Trophoblast cell (in vitro differentiated cells and primary cell): ENCODE measurements around the gene PKP4.

Source experiments
- DNase-seq, 2 donors: peaks; one replicate each; pipeline ENCODE4 v3.0.0-alpha.2; 2016
- H2AFZ ChIP-seq: 2 replicates; pipeline ENCODE4 v1.6.1; 2013; ENCODE audit warnings: low read length, moderate library complexity, mild to moderate bottlenecking; ENCODE audit not compliant: insufficient read depth, poor library complexity
- H2AK5ac ChIP-seq: 2 replicates; pipeline ENCODE4 v1.6.1; 2013; ENCODE audit warnings: mild to moderate bottlenecking, low read length
- H2BK120ac ChIP-seq: 2 replicates; pipeline ENCODE4 v1.6.1; 2013; ENCODE audit warnings: low read length, mild to moderate bottlenecking, moderate library complexity; ENCODE audit not compliant: insufficient read depth, poor library complexity
- H2BK12ac ChIP-seq: 2 replicates; pipeline ENCODE4 v1.6.1; 2013; ENCODE audit warnings: mild to moderate bottlenecking, low read length, moderate library complexity
- H2BK5ac ChIP-seq: 2 replicates; pipeline ENCODE4 v1.6.1; 2013; ENCODE audit warnings: low read length, low read depth, moderate library complexity, mild to moderate bottlenecking; ENCODE audit not compliant: poor library complexity
- H3K14ac ChIP-seq: 2 replicates; pipeline ENCODE4 v1.6.1; 2013; ENCODE audit warnings: mild to moderate bottlenecking, low read length
- H3K18ac ChIP-seq: 2 replicates; pipeline ENCODE4 v1.6.1; 2013; ENCODE audit warnings: mild to moderate bottlenecking, low read length
- H3K23ac ChIP-seq: 2 replicates; pipeline ENCODE4 v1.6.1; 2013; ENCODE audit warnings: low read length
- H3K27ac ChIP-seq: 2 replicates; pipeline ENCODE4 v1.5.1; 2013; ENCODE audit warnings: low read depth, mild to moderate bottlenecking, inconsistent platforms, low read length, moderate library complexity
- H3K27me3 ChIP-seq: 2 replicates; pipeline ENCODE4 v1.6.1; 2013; ENCODE audit warnings: inconsistent platforms, mild to moderate bottlenecking, low read length, moderate library complexity; ENCODE audit not compliant: insufficient read depth
- H3K36me3 ChIP-seq, 2 experiments: 1 replicate in 1 of 2; 2 replicates in 1 of 2; pipeline ENCODE4 v1.6.1; 2013; ENCODE audit warnings: low read length in 2 of 2, mild to moderate bottlenecking in 2 of 2, moderate library complexity in 1 of 2; ENCODE audit not compliant: insufficient read depth in 2 of 2, control insufficient read depth in 1 of 2
- H3K4ac ChIP-seq: 2 replicates; pipeline ENCODE4 v1.6.1; 2013; ENCODE audit warnings: low read depth, mild to moderate bottlenecking, low read length, moderate library complexity
- H3K4me1 ChIP-seq, 2 experiments: 1 replicate in 1 of 2; 2 replicates in 1 of 2; pipeline ENCODE4 v1.6.1; 2013; ENCODE audit warnings: low read length in 2 of 2, mild to moderate bottlenecking in 2 of 2, moderate library complexity in 1 of 2; ENCODE audit not compliant: insufficient read depth in 2 of 2, control insufficient read depth in 1 of 2
- H3K4me2 ChIP-seq: 2 replicates; pipeline ENCODE4 v1.6.1; 2013; ENCODE audit warnings: inconsistent platforms, mild to moderate bottlenecking, low read length, moderate library complexity
- H3K4me3 ChIP-seq: 2 replicates; pipeline ENCODE4 v1.5.1; 2013; ENCODE audit warnings: mild to moderate bottlenecking, low read depth, low read length, inconsistent platforms
- H3K79me1 ChIP-seq: one replicate; pipeline ENCODE4 v1.6.1; 2013; ENCODE audit warnings: low read length
- H3K79me2 ChIP-seq: 2 replicates; pipeline ENCODE4 v1.6.1; 2013; ENCODE audit warnings: low read length, mild to moderate bottlenecking; ENCODE audit not compliant: control insufficient read depth, insufficient read depth, poor library complexity
- H3K9ac ChIP-seq: 2 replicates; pipeline ENCODE4 v1.6.1; 2013; ENCODE audit warnings: mild to moderate bottlenecking, low read length
- H3K9me3 ChIP-seq: 2 replicates; pipeline ENCODE4 v1.6.1; 2013; ENCODE audit warnings: low read depth, mild to moderate bottlenecking, control low read depth, inconsistent platforms, low read length; ENCODE audit not compliant: insufficient read depth
- H4K12ac ChIP-seq: 2 replicates; pipeline ENCODE4 v1.6.1; 2013; ENCODE audit warnings: low read depth, mild to moderate bottlenecking, low read length, moderate library complexity
- H4K8ac ChIP-seq: 2 replicates; pipeline ENCODE4 v1.6.1; 2013; ENCODE audit warnings: low read depth, mild to moderate bottlenecking, low read length, moderate library complexity
- H4K91ac ChIP-seq: one replicate; pipeline ENCODE4 v1.6.1; 2013; ENCODE audit warnings: low read depth, mild to moderate bottlenecking, low read length, moderate library complexity
- WGBS: extraction: QIAGEN DNeasy Blood & Tissue Kit; methylation state at CpG from one replicate; pipeline ENCODE4 v1.1.7; 2013; ENCODE audit warnings: missing lambda C conversion rate; ENCODE audit not compliant: insufficient read length, insufficient coverage; ENCODE audit errors: extremely low coverage; 5-methylcytosine and 5-hydroxymethylcytosine counted together

PKP4 gene

DNA sequence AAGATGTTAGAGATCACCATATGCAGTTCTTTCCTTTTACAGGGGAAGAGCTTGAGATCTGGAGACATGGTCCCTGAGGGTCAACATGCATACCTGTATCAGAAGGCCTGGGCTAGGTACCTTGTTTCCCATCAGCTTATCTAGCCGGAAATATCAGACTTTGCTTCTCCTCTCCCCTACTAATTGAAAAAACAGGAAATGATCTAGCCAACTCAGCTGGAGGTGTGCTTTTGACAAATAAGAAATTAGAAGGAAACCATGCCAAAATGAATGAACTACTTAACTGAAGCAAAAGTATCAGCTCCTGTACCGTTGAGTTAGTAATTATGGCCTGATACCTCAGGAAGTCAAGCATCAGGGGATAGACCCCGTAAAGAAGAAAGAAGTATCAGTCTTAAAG lies 20.4 kb downstream of the PKP4 start:
- Histone ChIP-seq H3K4me1 (peaks cover 1 to 2% of the 10 kb centered on the region in 2 experiments), H2AK5ac (no peak overlapping the region), H2BK5ac (no peak overlapping the region), H3K14ac (no peak overlapping the region), H4K12ac (no peak overlapping the region), H4K8ac (no peak overlapping the region), H3K23ac (no peak overlapping the region), H3K36me3 (no peaks in the 10 kb centered on the region), H2BK12ac (no peak overlapping the region), H3K27me3 (no peaks in the 10 kb centered on the region), H2AFZ (no peak overlapping the region), H4K91ac (no peak overlapping the region), H3K4me3 (no peak overlapping the region), H3K9me3 (no peaks in the 10 kb centered on the region), H3K27ac (no peak overlapping the region), H3K79me2 (no peaks in the 10 kb centered on the region), H3K18ac (no peak overlapping the region), H3K4me2 (no peak overlapping the region), H3K4ac (no peak overlapping the region), H3K9ac (no peak overlapping the region), H3K79me1 (peaks cover 1% of the 10 kb centered on the region), H2BK120ac (no peak overlapping the region)
- no CpG with 5 or more reads among the region's 3 CpGs for WGBS
- DNase-seq: no peak

DNA sequence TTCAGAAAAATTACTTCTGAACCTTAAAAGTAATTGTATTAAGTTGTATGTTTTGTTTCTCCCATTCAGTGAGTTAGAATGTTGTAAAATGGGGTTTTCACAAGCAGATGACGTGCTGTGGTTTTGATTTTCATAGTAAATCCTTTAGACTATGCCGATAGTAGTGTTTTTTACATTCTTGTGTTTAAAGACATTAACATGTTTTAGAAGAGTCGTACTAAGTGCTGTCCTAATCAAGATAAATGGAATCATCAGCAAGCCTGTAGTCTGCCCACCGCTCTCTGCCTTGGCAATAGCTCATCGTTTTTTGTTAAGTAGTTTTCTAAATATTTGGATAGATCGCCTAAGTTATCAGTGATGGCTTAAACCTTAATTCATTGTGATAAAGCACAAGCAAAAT lies 21.5 kb downstream of the PKP4 start:
- no CpG with 5 or more reads among the region's 6 CpGs for WGBS
- DNase-seq: no peak
- H3K27me3 ChIP-seq: no peaks in the 10 kb centered on the region

DNA sequence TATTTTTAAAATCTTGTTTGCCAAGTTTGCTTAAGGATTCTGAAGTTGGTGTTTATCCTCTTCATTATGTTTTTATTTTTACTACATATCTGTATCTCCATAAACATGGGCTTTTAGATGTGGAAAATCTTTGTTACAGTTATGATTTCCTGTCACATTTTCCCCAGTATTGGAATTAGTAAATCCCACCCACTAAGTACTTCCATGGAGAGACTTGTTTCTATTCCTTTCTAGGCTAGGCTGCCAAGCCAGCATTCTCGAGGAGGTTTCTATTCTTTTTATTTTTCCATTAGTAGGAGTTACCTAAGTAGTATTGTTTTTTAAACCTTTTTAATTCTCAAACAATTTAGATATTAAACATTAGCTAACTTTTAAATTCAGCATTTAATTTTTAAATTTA lies 22.1 kb downstream of the PKP4 start:
- Histone ChIP-seq H2BK12ac (no peak overlapping the region), H2BK120ac (no peak overlapping the region), H3K79me2 (no peaks in the 10 kb centered on the region), H2AFZ (no peak overlapping the region), H4K91ac (no peak overlapping the region), H3K4ac (no peak overlapping the region), H4K8ac (no peak overlapping the region), H2AK5ac (no peak overlapping the region), H3K14ac (no peak overlapping the region), H3K4me2 (no peak overlapping the region), H3K27ac (no peak overlapping the region), H3K79me1 (peaks cover 2% of the 10 kb centered on the region), H3K18ac (no peak overlapping the region), H3K9ac (no peak overlapping the region), H3K27me3 (no peaks in the 10 kb centered on the region), H3K23ac (no peak overlapping the region), H4K12ac (no peak overlapping the region), H3K4me1 (peaks cover 2% of the 10 kb centered on the region in 2 experiments), H3K9me3 (no peaks in the 10 kb centered on the region), H2BK5ac (no peak overlapping the region), H3K36me3 (no peaks in the 10 kb centered on the region), H3K4me3 (no peak overlapping the region)
- DNase-seq: no peak
- WGBS: no CpG with 5 or more reads among the region's 1 CpG

More for the DNA sequence above, 21.5 kb downstream of the PKP4 start:
- H3K14ac ChIP-seq: no peak overlapping the region
- no peaks in the 10 kb centered on the region for H3K79me2 ChIP-seq
- H2BK5ac ChIP-seq: no peak overlapping the region
- no peak overlapping the region for H4K8ac ChIP-seq
- H3K4me2 ChIP-seq: no peak overlapping the region
- H3K36me3 ChIP-seq: no peaks in the 10 kb centered on the region
- H4K91ac ChIP-seq: no peak overlapping the region
- no peak overlapping the region for H3K23ac ChIP-seq
- H3K18ac ChIP-seq: no peak overlapping the region
- H3K79me1 ChIP-seq: peaks cover 2% of the 10 kb centered on the region
- H3K4me1 ChIP-seq: peaks cover 2% of the 10 kb centered on the region in 2 experiments
- H3K4me3 ChIP-seq: no peak overlapping the region
- no peak overlapping the region for H2BK120ac ChIP-seq
- H2AFZ ChIP-seq: no peak overlapping the region
- no peaks in the 10 kb centered on the region for H3K9me3 ChIP-seq
- H4K12ac ChIP-seq: no peak overlapping the region
- H3K27ac ChIP-seq: no peak overlapping the region
- H2BK12ac ChIP-seq: no peak overlapping the region
- H3K9ac ChIP-seq: no peak overlapping the region
- H3K4ac ChIP-seq: no peak overlapping the region
- H2AK5ac ChIP-seq: no peak overlapping the region

DNA sequence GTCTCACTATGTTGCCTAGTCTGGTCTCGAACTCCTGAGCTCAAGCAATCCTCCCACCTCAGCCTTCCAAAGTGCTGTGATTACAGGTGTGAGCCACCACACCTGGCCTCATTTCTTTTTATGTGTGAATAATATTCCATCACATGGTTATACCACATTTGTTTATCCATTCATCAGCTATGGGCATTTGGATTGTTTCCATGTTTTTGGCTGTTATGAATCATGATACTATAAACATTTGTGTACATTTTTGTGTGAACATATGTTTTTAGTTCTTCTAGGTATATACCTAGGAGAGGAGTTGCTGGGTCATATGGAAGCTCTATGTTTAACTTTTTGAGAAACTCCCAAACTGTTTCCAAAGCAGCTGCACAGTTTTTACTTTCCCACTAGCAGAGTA lies 24.4 kb downstream of the PKP4 start:
- Histone ChIP-seq H3K4me2 (no peak overlapping the region), H3K79me2 (no peaks in the 10 kb centered on the region), H3K14ac (no peak overlapping the region), H3K4me3 (no peak overlapping the region), H3K9ac (no peak overlapping the region), H3K23ac (no peak overlapping the region), H4K12ac (no peak overlapping the region), H3K9me3 (no peaks in the 10 kb centered on the region), H2BK5ac (no peak overlapping the region), H2AK5ac (no peak overlapping the region), H3K4ac (no peak overlapping the region), H3K4me1 (peaks cover 2% of the 10 kb centered on the region in 2 experiments), H3K36me3 (no peaks in the 10 kb centered on the region), H3K18ac (no peak overlapping the region), H2AFZ (no peak overlapping the region), H4K91ac (no peak overlapping the region), H3K27me3 (no peaks in the 10 kb centered on the region), H2BK120ac (no peak overlapping the region), H4K8ac (no peak overlapping the region), H3K27ac (no peak overlapping the region), H3K79me1 (peaks cover 2% of the 10 kb centered on the region), H2BK12ac (no peak overlapping the region)
- no peak for DNase-seq
- WGBS: no CpG with 5 or more reads among the region's 1 CpG
